Fibroblast of mammary gland (primary cell): ENCODE data around the gene CDH13.
A peak's percentile ranks its signal among the peaks of the same experiment; 100 is the strongest.

Experiments used
- DNase-seq: peaks from one replicate; pipeline ENCODE4 v3.0.0-alpha.2; 2010; ENCODE audit warnings: low read depth
- H3K4me3 ChIP-seq: 2 replicates; pipeline ENCODE4 v1.5.1; 2011; ENCODE audit warnings: low read depth, mild to moderate bottlenecking, low read length, moderate library complexity; ENCODE audit not compliant: control insufficient read depth
- TF ChIP-seq, protein P1 (sequence below): conservative IDR thresholded peaks from 2 replicates; pipeline ENCODE4 v1.5.1; 2011; ENCODE audit warnings: low read depth, low read length, inconsistent platforms; ENCODE audit not compliant: control insufficient read depth, insufficient read depth

CDH13 gene

DNA sequence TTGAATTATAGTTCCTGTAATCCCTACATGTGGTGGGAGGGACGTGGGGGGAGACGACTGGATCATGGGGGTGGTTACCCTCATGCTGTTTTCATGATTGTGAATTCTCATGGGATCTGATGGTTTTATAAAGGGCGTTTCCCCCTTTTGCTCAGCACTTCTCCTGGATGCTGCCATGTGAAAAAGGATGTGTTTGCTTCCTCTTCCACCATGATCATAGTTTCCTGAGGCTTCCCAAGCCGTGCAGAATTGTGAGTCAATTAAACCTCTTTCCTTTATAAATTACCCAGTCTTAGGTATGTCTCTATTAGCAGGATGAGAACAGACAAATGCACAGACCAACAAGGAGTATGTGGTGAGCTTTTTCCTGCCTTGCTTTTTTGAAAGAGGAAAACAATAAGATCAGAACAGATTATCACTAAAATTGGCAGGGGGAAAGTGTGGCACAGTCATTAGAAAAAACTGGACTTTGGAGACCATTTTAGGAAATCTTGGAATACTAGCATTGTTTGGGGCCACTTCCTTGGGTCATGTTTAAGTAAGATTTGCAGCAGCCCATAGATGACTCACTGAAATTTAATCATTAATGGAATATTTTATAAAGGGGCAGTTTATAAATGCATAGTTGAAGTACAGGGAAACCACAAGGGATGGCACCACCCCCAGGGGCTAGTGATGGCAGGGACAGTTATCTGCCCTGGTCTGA is 352.8 kb downstream of the CDH13 start:
- TF ChIP-seq, protein P1, sequence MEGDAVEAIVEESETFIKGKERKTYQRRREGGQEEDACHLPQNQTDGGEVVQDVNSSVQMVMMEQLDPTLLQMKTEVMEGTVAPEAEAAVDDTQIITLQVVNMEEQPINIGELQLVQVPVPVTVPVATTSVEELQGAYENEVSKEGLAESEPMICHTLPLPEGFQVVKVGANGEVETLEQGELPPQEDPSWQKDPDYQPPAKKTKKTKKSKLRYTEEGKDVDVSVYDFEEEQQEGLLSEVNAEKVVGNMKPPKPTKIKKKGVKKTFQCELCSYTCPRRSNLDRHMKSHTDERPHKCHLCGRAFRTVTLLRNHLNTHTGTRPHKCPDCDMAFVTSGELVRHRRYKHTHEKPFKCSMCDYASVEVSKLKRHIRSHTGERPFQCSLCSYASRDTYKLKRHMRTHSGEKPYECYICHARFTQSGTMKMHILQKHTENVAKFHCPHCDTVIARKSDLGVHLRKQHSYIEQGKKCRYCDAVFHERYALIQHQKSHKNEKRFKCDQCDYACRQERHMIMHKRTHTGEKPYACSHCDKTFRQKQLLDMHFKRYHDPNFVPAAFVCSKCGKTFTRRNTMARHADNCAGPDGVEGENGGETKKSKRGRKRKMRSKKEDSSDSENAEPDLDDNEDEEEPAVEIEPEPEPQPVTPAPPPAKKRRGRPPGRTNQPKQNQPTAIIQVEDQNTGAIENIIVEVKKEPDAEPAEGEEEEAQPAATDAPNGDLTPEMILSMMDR: no peak
- DNase-seq: no peak

DNA sequence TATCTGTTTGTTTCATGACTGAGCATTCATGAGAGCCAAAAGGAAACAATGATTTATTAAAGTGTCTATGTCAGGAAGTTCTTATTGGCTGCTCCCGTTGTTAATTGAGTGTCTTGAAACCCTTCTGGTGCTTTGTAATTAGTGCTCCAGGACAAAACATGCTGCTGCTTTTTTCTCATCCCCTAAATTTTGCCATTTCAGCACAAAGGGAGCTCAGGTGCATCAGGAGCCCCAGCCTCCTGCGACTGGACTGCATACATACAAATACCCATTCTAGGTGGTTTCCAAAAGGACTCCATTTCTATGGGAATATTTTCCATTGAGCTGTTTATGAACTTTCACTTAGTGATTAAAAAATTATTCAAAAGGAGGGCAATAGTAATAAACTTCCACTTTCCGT is 354.0 kb downstream of the CDH13 start:
- DNase-seq: no peak
- H3K4me3 ChIP-seq: no peak overlapping the region
- TF ChIP-seq, protein P1: no peak

More for the DNA sequence above, 352.8 kb downstream of the CDH13 start:
- no peak overlapping the region for H3K4me3 ChIP-seq

DNA sequence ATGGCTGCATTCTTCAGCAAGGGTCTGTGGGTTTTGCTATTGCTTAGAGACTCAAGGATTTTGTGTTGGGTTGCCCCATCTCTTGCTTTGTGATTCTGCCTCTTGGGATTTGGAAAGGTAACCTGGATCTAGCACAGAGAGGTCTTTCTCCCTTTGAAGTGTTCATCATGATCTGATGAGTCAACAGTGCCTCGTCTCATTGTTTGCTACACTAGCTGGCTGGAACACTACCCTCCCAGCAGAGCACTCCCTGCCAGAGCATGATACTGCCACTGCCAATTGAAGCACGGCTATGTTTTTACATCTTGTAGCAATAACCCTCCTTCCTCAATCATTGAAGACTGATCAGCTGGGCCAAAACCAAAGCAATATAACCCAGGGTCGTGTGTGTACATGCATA is 361.0 kb downstream of the CDH13 start:
- DNase-seq: peak; percentile 29
- TF ChIP-seq, protein P1: no peak
- H3K4me3 ChIP-seq: no peak overlapping the region

DNA sequence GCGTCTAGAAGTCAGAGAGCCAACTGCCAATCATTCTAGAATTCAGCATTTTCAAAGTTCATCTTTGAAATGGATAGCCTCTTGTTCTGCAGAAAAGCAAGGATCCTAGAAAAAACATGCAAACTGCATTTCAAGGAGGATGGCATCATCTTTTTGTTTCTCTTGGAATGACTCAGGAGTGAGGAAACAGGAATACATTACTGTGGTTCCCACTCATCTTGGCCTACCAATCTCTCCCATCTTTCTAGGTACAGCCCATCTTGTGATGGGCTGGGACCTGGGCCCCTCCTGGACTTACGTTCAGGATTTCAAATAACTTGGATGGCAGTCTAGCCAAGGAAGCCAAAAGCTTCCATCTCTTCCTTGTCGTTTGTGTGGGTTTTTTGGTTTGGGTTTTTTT is 363.4 kb downstream of the CDH13 start:
- no peak overlapping the region for H3K4me3 ChIP-seq
- TF ChIP-seq, protein P1: no peak
- peak; percentile 57 for DNase-seq

DNA sequence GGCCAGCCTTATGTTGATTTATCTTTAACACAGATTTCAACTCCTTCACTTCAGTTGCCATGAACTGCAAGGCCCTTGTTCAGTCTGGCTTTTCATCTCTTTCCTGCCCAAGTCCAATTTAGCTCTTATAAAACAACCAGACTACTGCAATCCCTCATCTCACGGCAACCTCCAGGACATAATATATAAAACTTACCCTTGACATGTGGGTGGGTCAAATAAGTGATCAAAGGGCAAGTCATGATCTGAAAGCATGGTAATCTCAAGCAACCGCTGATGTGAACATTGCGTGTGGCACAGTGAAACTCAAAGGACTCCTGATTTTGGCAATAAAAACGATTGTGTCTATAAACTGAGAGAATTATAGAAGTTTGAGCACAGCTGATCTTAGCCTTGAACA is 364.6 kb downstream of the CDH13 start:
- no peak for DNase-seq
- TF ChIP-seq, protein P1: no peak
- no peak overlapping the region for H3K4me3 ChIP-seq

DNA sequence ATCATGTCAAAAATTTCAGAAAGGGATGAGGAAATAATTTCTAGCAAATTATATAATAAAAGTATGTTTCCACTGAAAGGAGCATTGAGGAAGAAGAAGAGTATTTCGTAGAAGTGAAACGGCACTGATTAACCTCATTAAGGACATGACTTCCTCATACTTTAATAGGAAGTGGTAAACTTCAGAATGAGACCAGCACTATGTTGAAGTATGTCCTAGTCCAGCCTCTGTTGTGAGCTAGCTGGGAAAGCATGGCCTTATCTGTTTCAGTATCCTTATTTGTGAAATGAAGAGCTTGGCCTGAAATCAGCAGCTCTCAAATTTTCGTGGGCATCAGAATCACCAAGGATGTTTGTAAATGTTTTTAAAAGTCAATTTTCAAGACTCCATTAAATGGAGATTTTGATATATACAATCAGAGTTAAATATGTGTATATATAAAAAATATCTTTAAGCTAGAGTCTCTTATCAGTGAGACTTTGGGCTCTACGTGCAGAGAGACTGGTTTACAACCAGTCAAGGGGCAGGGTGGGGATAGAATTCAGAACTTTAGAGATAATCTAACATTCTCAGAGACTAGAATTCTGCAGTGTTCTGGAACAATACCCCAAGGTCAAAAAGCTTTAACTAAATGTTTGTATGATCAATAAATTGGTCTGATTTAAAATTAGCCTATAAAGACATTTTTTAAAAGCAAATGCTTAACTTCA is 365.4 kb downstream of the CDH13 start:
- H3K4me3 ChIP-seq: no peak overlapping the region
- DNase-seq: no peak
- TF ChIP-seq, protein P1: no peak
